ENCODE results near the gene CREM. TPM values are rescaled to one million over a fixed set of nuclear protein-coding genes. Genes with fewer than 3 reads are reported as not detected.

The CREM gene
- total and polyA plus RNA-seq, 2 of the 4 experiments (the other 2 are of a cell fraction) = 33.2 to 40.5 TPM

GRCh38 chr10:35188954-35189353, 62.3 kb downstream of the CREM start:
- H3K27me3 ChIP-seq (ENCODE audit: control insufficient read depth, insufficient read depth, low read length) = no peaks in the 10 kb centered on the region
- no peak overlapping the region for H2BK20ac ChIP-seq (ENCODE audit: low read depth, low read length)
- no peak overlapping the region for H2AFZ ChIP-seq (replicated peaks; ENCODE audit: low read length, poor library complexity)
- no peak overlapping the region for H3K14ac ChIP-seq (replicated peaks; ENCODE audit: low read depth, low read length)
- no peak overlapping the region for H3K4ac ChIP-seq (ENCODE audit: low read depth, low read length)
- intact Hi-C loops (cut with micrococcal nuclease) = no loop called here
- H4K91ac ChIP-seq (ENCODE audit: insufficient read depth, low read depth, low read length) = no peak overlapping the region
- peaks cover 9% of the 10 kb centered on the region; the same call in 1 of the 2 replicates for H3K9me1 ChIP-seq (ENCODE audit: insufficient read depth, low read length)
- H3K4me1 ChIP-seq (ENCODE audit: control insufficient read depth, insufficient read depth, low read length) = peaks cover 5% of the 10 kb centered on the region
- no TSS peak for BruUV-seq (replicated peaks)
- ChIA-PET CTCF (interaction anchor here (1.0 kb wide), 1 partner anchor 9 kb away, joined by 4 read pairs; no protein-coding TSS in a partner anchor), POLR2A (ENCODE audit: unreplicated experiment) (no interaction called here)
- dilution Hi-C loops (cut with HindIII; ENCODE audit: low sequenced_read_pairs, unreplicated experiment) = no loop called here
- WGBS, 2 experiments (ENCODE audit: extremely low coverage in 2 of 2, insufficient read length in 1 of 2) = no CpG with 5 or more reads among the region's 3 CpGs
- peak; percentile 57 for TF ChIP-seq MAFK (IDR thresholded peaks at IDR 0.05; ENCODE audit: low read depth, low read length)
- no peak for TF ChIP-seq ELK1 (IDR thresholded peaks at IDR 0.05; ENCODE audit: borderline replicate concordance, low read depth, low read length)
- H2AK5ac ChIP-seq (ENCODE audit: low read depth, low read length) = no peak overlapping the region
- peaks cover 0 to 8% of the 10 kb centered on the region in 2 experiments; a peak in 2 of 4 replicates for H3K79me1 ChIP-seq (ENCODE audit: low read depth in 1 of 2, low read length in 2 of 2)
- H3K9ac ChIP-seq (ENCODE audit: low read depth, low read length) = no peak overlapping the region
- no peak overlapping the region for H3K27ac ChIP-seq (ENCODE audit: insufficient read depth, low read length)
- H3K4me3 ChIP-seq (ENCODE audit: insufficient read depth, low read depth, low read length) = no peak overlapping the region
- no peak for DNase-seq
- no peak overlapping the region for H2BK15ac ChIP-seq (ENCODE audit: low read depth, low read length)
- no peak overlapping the region for H3K18ac ChIP-seq (ENCODE audit: low read depth, low read length)
- no peak overlapping the region for H2AK9ac ChIP-seq (replicated peaks; ENCODE audit: low read depth, low read length, poor library complexity)
- no peaks in the 10 kb centered on the region for H4K20me1 ChIP-seq (ENCODE audit: insufficient read depth, low read length)
- no peaks in the 10 kb centered on the region for H3K36me3 ChIP-seq (ENCODE audit: control insufficient read depth, insufficient read depth, low read length)
- no peak for ATAC-seq (ENCODE audit: low read depth)
- no peak overlapping the region for H3K23ac ChIP-seq (ENCODE audit: low read depth, low read length)
- H3K4me2 ChIP-seq (ENCODE audit: low read depth, low read length) = no peak overlapping the region
- no peak overlapping the region for H4K5ac ChIP-seq (ENCODE audit: low read depth, low read length)
- H3K9me3 ChIP-seq (ENCODE audit: control insufficient read depth, insufficient read depth, low read length) = no peaks in the 10 kb centered on the region
- in situ Hi-C loops (cut with MboI; ENCODE audit: low sequenced_read_pairs) = no loop called here
- H3K56ac ChIP-seq (ENCODE audit: extremely low read depth, insufficient read depth, low read length) = no peak overlapping the region
- H2BK5ac ChIP-seq (ENCODE audit: low read depth, low read length, poor library complexity, severe bottlenecking) = no peak overlapping the region
- H4K8ac ChIP-seq (ENCODE audit: low read depth in 2 of 2, low read length in 2 of 2) = no peak overlapping the region
- no peak overlapping the region for H2BK120ac ChIP-seq (ENCODE audit: low read depth, low read length)

Data from IMR-90 (cell line).